ENCODE data around the gene ABHD17A. TPM values are rescaled to one million over a fixed set of nuclear protein-coding genes. Genes with fewer than 3 reads are reported as not detected.
A peak's percentile ranks its signal among the peaks of the same experiment; 100 is the strongest.

Gene ABHD17A
- total and polyA plus RNA-seq, 2 donors (not counting 1 experiment from before 2014, with no cell fraction given) = 23.0 to 74.5 TPM

GRCh38 chr19:1910177-1910576 lies 24.9 kb upstream of the ABHD17A start:
- no peak overlapping the region for H2AFZ ChIP-seq (ENCODE audit: low read length)

GRCh38 chr19:1909761-1910080 lies 24.4 kb upstream of the ABHD17A start:
- Histone ChIP-seq H3K36me3 (ENCODE audit: control insufficient read depth, insufficient read depth, low read length) (peaks cover 12% of the 10 kb centered on the region), H3K9ac (ENCODE audit: insufficient read depth, low read length) (no peak overlapping the region), H4K20me1 (ENCODE audit: control insufficient read depth, extremely low read depth, insufficient read depth, low read length) (no peaks in the 10 kb centered on the region), H3K4me1 (ENCODE audit: control insufficient read depth, extremely low read depth, insufficient read depth, low read length) (peaks cover 6% of the 10 kb centered on the region), H3K27me3 (ENCODE audit: control insufficient read depth, insufficient read depth, low read length) (no peaks in the 10 kb centered on the region), H3K9me3 (ENCODE audit: control insufficient read depth, insufficient read depth, low read depth, low read length) (no peaks in the 10 kb centered on the region), H3K4me2 (ENCODE audit: extremely low read depth, insufficient read depth, low read length) (peak overlapping the region; percentile 11), H3K4me3 (replicated peaks in 1 of 4; ENCODE audit: control extremely low read depth in 1 of 4, insufficient read depth in 1 of 4, low read depth in 3 of 4, low read length in 4 of 4) (peak overlapping the region in 1 of 4 experiments; percentile 10), H2AFZ (ENCODE audit: low read length) (no peak overlapping the region), H3K27ac (ENCODE audit: insufficient read depth, low read length) (no peak overlapping the region), H3K79me2 (ENCODE audit: control insufficient read depth, insufficient read depth, low read length) (peaks cover 62% of the 10 kb centered on the region)
- TF ChIP-seq, protein P1, sequence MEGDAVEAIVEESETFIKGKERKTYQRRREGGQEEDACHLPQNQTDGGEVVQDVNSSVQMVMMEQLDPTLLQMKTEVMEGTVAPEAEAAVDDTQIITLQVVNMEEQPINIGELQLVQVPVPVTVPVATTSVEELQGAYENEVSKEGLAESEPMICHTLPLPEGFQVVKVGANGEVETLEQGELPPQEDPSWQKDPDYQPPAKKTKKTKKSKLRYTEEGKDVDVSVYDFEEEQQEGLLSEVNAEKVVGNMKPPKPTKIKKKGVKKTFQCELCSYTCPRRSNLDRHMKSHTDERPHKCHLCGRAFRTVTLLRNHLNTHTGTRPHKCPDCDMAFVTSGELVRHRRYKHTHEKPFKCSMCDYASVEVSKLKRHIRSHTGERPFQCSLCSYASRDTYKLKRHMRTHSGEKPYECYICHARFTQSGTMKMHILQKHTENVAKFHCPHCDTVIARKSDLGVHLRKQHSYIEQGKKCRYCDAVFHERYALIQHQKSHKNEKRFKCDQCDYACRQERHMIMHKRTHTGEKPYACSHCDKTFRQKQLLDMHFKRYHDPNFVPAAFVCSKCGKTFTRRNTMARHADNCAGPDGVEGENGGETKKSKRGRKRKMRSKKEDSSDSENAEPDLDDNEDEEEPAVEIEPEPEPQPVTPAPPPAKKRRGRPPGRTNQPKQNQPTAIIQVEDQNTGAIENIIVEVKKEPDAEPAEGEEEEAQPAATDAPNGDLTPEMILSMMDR (conservative IDR thresholded peaks at IDR 0.05 in 1 of 2, IDR thresholded peaks at IDR 0.05 in 1 of 2; ENCODE audit: low read depth in 1 of 2, low read length in 2 of 2) = no peak
- TF ChIP-seq EZH2 (IDR thresholded peaks at IDR 0.05; ENCODE audit: low read length, missing control alignments) = no peak
- no peak for DNase-seq (ENCODE audit: low read depth in 2 of 2)

More at GRCh38 chr19:1910177-1910576, 24.9 kb upstream of the ABHD17A start:
- H3K9ac ChIP-seq (ENCODE audit: insufficient read depth, low read length) = no peak overlapping the region
- H4K20me1 ChIP-seq (ENCODE audit: control insufficient read depth, extremely low read depth, insufficient read depth, low read length) = no peaks in the 10 kb centered on the region
- TF ChIP-seq EZH2 (IDR thresholded peaks at IDR 0.05; ENCODE audit: low read length, missing control alignments) = no peak
- TF ChIP-seq, protein P1 (conservative IDR thresholded peaks at IDR 0.05 in 1 of 2, IDR thresholded peaks at IDR 0.05 in 1 of 2; ENCODE audit: low read depth in 1 of 2, low read length in 2 of 2) = no peak
- H3K27ac ChIP-seq (ENCODE audit: insufficient read depth, low read length) = no peak overlapping the region
- H3K79me2 ChIP-seq (ENCODE audit: control insufficient read depth, insufficient read depth, low read length) = peaks cover 62% of the 10 kb centered on the region
- H3K4me3 ChIP-seq (replicated peaks in 1 of 4; ENCODE audit: control extremely low read depth in 1 of 4, insufficient read depth in 1 of 4, low read depth in 3 of 4, low read length in 4 of 4) = no peak overlapping the region
- DNase-seq (ENCODE audit: low read depth in 2 of 2) = peak in 1 of 2 donors; percentile 12
- H3K27me3 ChIP-seq (ENCODE audit: control insufficient read depth, insufficient read depth, low read length) = no peaks in the 10 kb centered on the region
- peaks cover 6% of the 10 kb centered on the region for H3K4me1 ChIP-seq (ENCODE audit: control insufficient read depth, extremely low read depth, insufficient read depth, low read length)
- H3K36me3 ChIP-seq (ENCODE audit: control insufficient read depth, insufficient read depth, low read length) = peaks cover 12% of the 10 kb centered on the region
- H3K4me2 ChIP-seq (ENCODE audit: extremely low read depth, insufficient read depth, low read length) = peak overlapping the region; percentile 11
- no peaks in the 10 kb centered on the region for H3K9me3 ChIP-seq (ENCODE audit: control insufficient read depth, insufficient read depth, low read depth, low read length)

DNA sequence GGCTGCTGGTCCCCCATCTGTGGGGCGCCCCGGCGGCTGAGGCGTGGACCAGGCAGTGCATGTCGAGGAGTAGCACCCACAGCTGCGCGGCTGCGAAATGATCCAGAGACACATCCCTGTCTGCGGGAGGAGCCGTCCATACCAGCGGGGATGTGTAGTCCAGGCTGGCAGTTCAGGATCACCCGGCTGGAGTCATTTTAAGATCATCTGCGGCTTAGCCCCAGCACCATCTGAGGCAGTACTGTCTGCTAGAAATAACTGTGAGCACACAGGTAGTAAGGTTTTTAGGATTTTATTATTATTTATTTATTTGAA lies 23.0 kb upstream of the ABHD17A start:
- peaks cover 54% of the 10 kb centered on the region for H3K79me2 ChIP-seq (ENCODE audit: control insufficient read depth, insufficient read depth, low read length)
- H3K9me3 ChIP-seq (ENCODE audit: control insufficient read depth, insufficient read depth, low read depth, low read length) = no peaks in the 10 kb centered on the region
- no peaks in the 10 kb centered on the region for H3K27me3 ChIP-seq (ENCODE audit: control insufficient read depth, insufficient read depth, low read length)
- peaks cover 6% of the 10 kb centered on the region for H3K4me1 ChIP-seq (ENCODE audit: control insufficient read depth, extremely low read depth, insufficient read depth, low read length)
- no peaks in the 10 kb centered on the region for H4K20me1 ChIP-seq (ENCODE audit: control insufficient read depth, extremely low read depth, insufficient read depth, low read length)
- no peak overlapping the region for H3K9ac ChIP-seq (ENCODE audit: insufficient read depth, low read length)
- H3K36me3 ChIP-seq (ENCODE audit: control insufficient read depth, insufficient read depth, low read length) = peaks cover 10% of the 10 kb centered on the region
- no peak overlapping the region for H3K27ac ChIP-seq (ENCODE audit: insufficient read depth, low read length)
- H3K4me3 ChIP-seq (replicated peaks in 1 of 4; ENCODE audit: control extremely low read depth in 1 of 4, insufficient read depth in 1 of 4, low read depth in 3 of 4, low read length in 4 of 4) = no peak overlapping the region
- no peak for TF ChIP-seq EZH2 (IDR thresholded peaks at IDR 0.05; ENCODE audit: low read length, missing control alignments)
- H2AFZ ChIP-seq (ENCODE audit: low read length) = no peak overlapping the region
- H3K4me2 ChIP-seq (ENCODE audit: extremely low read depth, insufficient read depth, low read length) = no peak overlapping the region
- DNase-seq (ENCODE audit: low read depth in 2 of 2) = no peak
